PC-3 (cell line): Measurements from ENCODE around the gene ARL5C. TPM values are rescaled to one million over a fixed set of nuclear protein-coding genes. Genes with fewer than 3 reads are reported as not detected.

Source experiments
- ATAC-seq: fragments of 200-7000 bp; cut with Tn5 transposase; 2 replicates; pipeline ENCODE4 v1.9.1; 2020; ENCODE audit warnings: mild to moderate bottlenecking, moderate library complexity
- BruUV-seq: library from RNA; stranded (reverse); fragments of 400-500 nt; replicated peaks from 2 replicates; lab custom pipeline; 2021; lab: Mats Ljungman, UMichigan
- CTCF ChIA-PET: fragments of 300-600 bp; sonication (Branson Sonifier 250); formaldehyde crosslinking; loops from one replicate; lab custom pipeline; 2022; ENCODE audit warnings: antibody characterized with exemption; lab: Charles Lee
- POLR2A ChIA-PET: fragments of 300-600 bp; sonication (Branson Sonifier 250); formaldehyde crosslinking; loops from one replicate; lab custom pipeline; 2022; ENCODE audit warnings: antibody characterized with exemption; ENCODE audit not compliant: unreplicated experiment; lab: Charles Lee
- DNase-seq: peaks from one replicate; pipeline ENCODE4 v3.0.0-alpha.2; 2015
- H2AFZ ChIP-seq: fragments of 300-600 bp; sonication (generic); 2 replicates; pipeline ENCODE4 v1.6.0; 2016; ENCODE audit warnings: antibody characterized with exemption, low read length
- H3F3A ChIP-seq: fragments of 300-600 bp; sonication (generic); one replicate; pipeline ENCODE4 v1.6.0; 2017; ENCODE audit warnings: antibody characterized with exemption, low read length, control low read depth, mild to moderate bottlenecking; ENCODE audit not compliant: unreplicated experiment
- H3K27ac ChIP-seq: fragments of 300-600 bp; sonication (generic); 2 replicates; pipeline ENCODE4 v1.5.1; 2016; ENCODE audit warnings: mild to moderate bottlenecking, low read length
- H3K27me3 ChIP-seq: fragments of 300-600 bp; sonication (generic); 2 replicates; pipeline ENCODE4 v1.6.1; 2016; ENCODE audit warnings: low read length, mixed read lengths
- H3K36me3 ChIP-seq: fragments of 300-600 bp; sonication (generic); 2 replicates; pipeline ENCODE4 v1.6.1; 2016; ENCODE audit warnings: low read depth, mixed run types, low read length, mixed read lengths
- H3K4me1 ChIP-seq: fragments of 300-600 bp; sonication (generic); 2 replicates; pipeline ENCODE4 v1.5.1; 2016; ENCODE audit warnings: low read length; ENCODE audit not compliant: insufficient read depth
- H3K4me2 ChIP-seq: fragments of 300-600 bp; sonication (generic); 2 replicates; pipeline ENCODE4 v1.6.0; 2016; ENCODE audit warnings: low read length
- H3K4me3 ChIP-seq: fragments of 300-600 bp; sonication (generic); 2 replicates; pipeline ENCODE4 v1.5.1; 2016; ENCODE audit warnings: mild to moderate bottlenecking, low read length, mixed read lengths
- H3K79me2 ChIP-seq: fragments of 300-600 bp; sonication (generic); 2 replicates; pipeline ENCODE4 v1.6.1; 2017; ENCODE audit warnings: low read length, mixed read lengths
- H3K9ac ChIP-seq: fragments of 300-600 bp; sonication (generic); 2 replicates; pipeline ENCODE4 v1.6.0; 2016; ENCODE audit warnings: mild to moderate bottlenecking, low read length
- H3K9me2 ChIP-seq: fragments of 300-600 bp; sonication (generic); replicated peaks from 2 replicates; pipeline ENCODE4 v1.6.1; 2016; ENCODE audit warnings: mixed run types, low read length, mixed read lengths
- H3K9me3 ChIP-seq: fragments of 300-600 bp; sonication (generic); 2 replicates; pipeline ENCODE4 v1.6.1; 2016; ENCODE audit warnings: low read length, mixed read lengths
- H4K20me1 ChIP-seq: fragments of 300-600 bp; sonication (generic); 2 replicates; pipeline ENCODE4 v1.6.1; 2016; ENCODE audit warnings: low read length, mixed read lengths
- CTCF ChIP-seq: fragments of 300-600 bp; sonication (generic); conservative IDR thresholded peaks from 2 replicates; pipeline ENCODE4 v1.5.1; 2017; ENCODE audit warnings: antibody characterized with exemption, low read depth, mild to moderate bottlenecking, low read length
- EZH2 ChIP-seq: fragments of 300-600 bp; sonication (generic); IDR thresholded peaks from one replicate; pipeline ENCODE4 v1.6.1; 2017; ENCODE audit warnings: antibody characterized with exemption, mild to moderate bottlenecking, low read length; ENCODE audit not compliant: unreplicated experiment
- EZH2phosphoT487 ChIP-seq: fragments of 300-600 bp; sonication (generic); IDR thresholded peaks from 2 replicates; pipeline ENCODE4 v1.6.1; 2018; ENCODE audit warnings: mild to moderate bottlenecking, antibody characterized with exemption, low read length, borderline replicate concordance
- intact Hi-C: fragments of 100-400 bp; cut with micrococcal nuclease; formaldehyde crosslinking; loops from 2 replicates; pipeline ENCODE4 v1.9.0; 2023
- total RNA-seq: library from RNA; depleted of rRNA; stranded (reverse); fragments of >200 nt; gene quantifications from 2 replicates; pipeline ENCODE4 v1.2.3, GENCODE V29; 2014

Gene ARL5C
- total RNA-seq, 1 experiment from 2014 or later = not detected

- intact Hi-C loops = no loop called here
- Histone ChIP-seq H3K9me2 (no peaks in the 10 kb centered on the region), H3K79me2 (peaks cover 28% of the 10 kb centered on the region), H3K4me3 (no peak overlapping the region), H3K9ac (no peak overlapping the region), H3K27ac (no peak overlapping the region), H3K9me3 (no peaks in the 10 kb centered on the region), H3F3A (no peaks in the 10 kb centered on the region), H3K4me2 (no peak overlapping the region), H3K4me1 (peaks cover 12% of the 10 kb centered on the region; the same call in 1 of the 2 replicates), H3K36me3 (peaks cover 29% of the 10 kb centered on the region), H3K27me3 (no peaks in the 10 kb centered on the region), H2AFZ (no peak overlapping the region), H4K20me1 (peaks cover 23% of the 10 kb centered on the region)
- ChIA-PET CTCF (interaction anchor here (0.7 kb wide), 1 partner anchor 40 kb away, joined by 3 read pairs; no protein-coding TSS in a partner anchor), POLR2A (no interaction called here)
- ATAC-seq (no peak), DNase-seq (no peak)
- no peak for TF ChIP-seq CTCF
- no peak for TF ChIP-seq EZH2phosphoT487
- no peak for TF ChIP-seq EZH2
- no TSS peak for BruUV-seq
Observed at GRCh38 chr17:39205112-39205526, 39.2 kb upstream of the ARL5C start.

- H3K36me3 ChIP-seq = peaks cover 29% of the 10 kb centered on the region
- H3K27ac ChIP-seq = no peak overlapping the region
- intact Hi-C loops = no loop called here
- DNase-seq (no peak), ATAC-seq (no peak)
- H3K27me3 ChIP-seq = no peaks in the 10 kb centered on the region
- CTCF ChIA-PET = no interaction called here
- H3K9me2 ChIP-seq = no peaks in the 10 kb centered on the region
- H3K4me2 ChIP-seq = no peak overlapping the region
- TF ChIP-seq EZH2phosphoT487 = no peak
- no peaks in the 10 kb centered on the region for H3F3A ChIP-seq
- H3K9me3 ChIP-seq = no peaks in the 10 kb centered on the region
- H2AFZ ChIP-seq = no peak overlapping the region
- peaks cover 29% of the 10 kb centered on the region for H3K79me2 ChIP-seq
- BruUV-seq = no TSS peak
- no peak overlapping the region for H3K9ac ChIP-seq
- H3K4me3 ChIP-seq = no peak overlapping the region
- H3K4me1 ChIP-seq = peaks cover 15% of the 10 kb centered on the region; the same call in 1 of the 2 replicates
- POLR2A ChIA-PET = no interaction called here
- peaks cover 23% of the 10 kb centered on the region for H4K20me1 ChIP-seq
Observed at GRCh38 chr17:39204245-39204644, 38.3 kb upstream of the ARL5C start.

- ChIA-PET CTCF (no interaction called here), POLR2A (interaction anchor here (0.6 kb wide), 1 partner anchor 213 kb away, joined by 5 read pairs; no protein-coding TSS in a partner anchor)
- no TSS peak for BruUV-seq
- intact Hi-C loops = no loop called here
- H3K4me3 ChIP-seq = peak overlapping the region; percentile 93
- peaks cover 24% of the 10 kb centered on the region; the same call in 1 of the 2 replicates for H3K4me1 ChIP-seq
- H3K27ac ChIP-seq = peak overlapping the region; percentile 94
- H3K27me3 ChIP-seq = no peaks in the 10 kb centered on the region
- peak overlapping the region; percentile 99 for H3K9ac ChIP-seq
- DNase-seq = no peak
- H3K79me2 ChIP-seq = peaks cover 35% of the 10 kb centered on the region
- no peaks in the 10 kb centered on the region for H3K9me2 ChIP-seq
- TF ChIP-seq EZH2phosphoT487 (no peak), EZH2 (no peak)
- no peak overlapping the region for H2AFZ ChIP-seq
- H3F3A ChIP-seq = no peaks in the 10 kb centered on the region
- H3K4me2 ChIP-seq = peak overlapping the region; percentile 88
- peaks cover 29% of the 10 kb centered on the region for H3K36me3 ChIP-seq
- no peaks in the 10 kb centered on the region for H3K9me3 ChIP-seq
- no peak for ATAC-seq
- H4K20me1 ChIP-seq = peaks cover 23% of the 10 kb centered on the region
Observed at GRCh38 chr17:39200957-39201510, 35.1 kb upstream of the ARL5C start.
